Epithelial cell of proximal tubule (primary cell): ENCODE data around the gene ADGRG1. TPM values are rescaled to one million over a fixed set of nuclear protein-coding genes. Genes with fewer than 3 reads are reported as not detected.

Experiments
- DNase-seq: peaks from one replicate; pipeline ENCODE4 v3.0.0-alpha.2; 2011; ENCODE audit warnings: low read depth
- H3K4me3 ChIP-seq: 2 replicates; pipeline ENCODE4 v1.5.1; 2011; ENCODE audit warnings: low read depth, mild to moderate bottlenecking, low read length
- total RNA-seq: library from RNA; depleted of rRNA; stranded (reverse); fragments of >200 nt; gene quantifications from 2 replicates; pipeline ENCODE4 v1.2.3, GENCODE V29; 2015
- TF ChIP-seq, protein P1 (sequence below): conservative IDR thresholded peaks from 2 replicates; pipeline ENCODE4 v1.5.1; 2012; ENCODE audit warnings: low read depth, mild to moderate bottlenecking, low read length

Gene ADGRG1
- total RNA-seq, 1 donor from 2014 or later = 101 TPM

DNA sequence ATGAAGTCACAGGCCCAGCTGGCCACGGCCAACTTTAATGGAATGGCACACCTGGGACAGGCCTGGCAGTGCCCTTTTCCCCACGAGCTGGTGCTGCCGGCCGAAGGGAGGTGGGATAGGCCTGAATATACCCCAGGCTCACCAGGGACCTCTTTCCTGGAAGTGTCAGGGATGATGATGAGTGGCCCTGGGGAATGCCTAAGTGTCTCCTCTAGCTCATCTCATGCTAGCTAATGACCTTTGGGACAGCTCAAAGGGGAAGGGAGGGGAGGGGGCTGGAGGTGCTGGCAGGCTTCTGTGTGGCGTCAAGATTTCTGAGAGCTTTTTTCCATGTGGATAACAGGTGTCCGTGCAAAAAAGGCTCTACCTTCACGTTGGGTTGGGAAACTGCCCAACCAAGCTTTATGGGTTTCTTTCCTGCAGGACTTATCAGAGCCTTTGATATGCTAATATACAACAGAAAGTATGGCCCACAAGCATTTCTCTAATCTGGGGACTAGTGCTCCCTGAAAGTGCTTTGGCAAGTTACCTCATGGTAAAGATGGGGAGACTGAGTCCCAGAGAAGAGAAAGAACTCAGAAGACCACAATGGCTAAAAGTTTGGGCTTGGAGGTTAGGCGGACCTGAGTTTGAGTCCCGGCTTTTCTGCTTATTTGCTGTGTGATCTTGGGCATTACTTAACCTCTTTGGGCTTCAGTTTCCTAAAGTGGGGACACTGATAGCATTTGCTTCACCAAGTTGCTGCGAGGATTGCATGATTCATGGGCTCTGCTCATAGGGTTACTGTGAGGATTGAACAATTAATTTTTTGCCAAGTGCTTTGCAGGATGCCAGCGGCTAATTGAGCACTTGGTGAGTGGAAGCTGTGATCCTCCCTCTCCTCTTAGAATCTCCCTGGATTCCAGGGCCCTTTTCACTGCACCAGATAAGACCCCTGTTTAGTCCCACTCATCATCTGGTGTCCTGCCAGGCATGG lies 14.0 kb downstream of the ADGRG1 start:
- H3K4me3 ChIP-seq = no peak overlapping the region
- no peak for DNase-seq
- TF ChIP-seq, protein P1, sequence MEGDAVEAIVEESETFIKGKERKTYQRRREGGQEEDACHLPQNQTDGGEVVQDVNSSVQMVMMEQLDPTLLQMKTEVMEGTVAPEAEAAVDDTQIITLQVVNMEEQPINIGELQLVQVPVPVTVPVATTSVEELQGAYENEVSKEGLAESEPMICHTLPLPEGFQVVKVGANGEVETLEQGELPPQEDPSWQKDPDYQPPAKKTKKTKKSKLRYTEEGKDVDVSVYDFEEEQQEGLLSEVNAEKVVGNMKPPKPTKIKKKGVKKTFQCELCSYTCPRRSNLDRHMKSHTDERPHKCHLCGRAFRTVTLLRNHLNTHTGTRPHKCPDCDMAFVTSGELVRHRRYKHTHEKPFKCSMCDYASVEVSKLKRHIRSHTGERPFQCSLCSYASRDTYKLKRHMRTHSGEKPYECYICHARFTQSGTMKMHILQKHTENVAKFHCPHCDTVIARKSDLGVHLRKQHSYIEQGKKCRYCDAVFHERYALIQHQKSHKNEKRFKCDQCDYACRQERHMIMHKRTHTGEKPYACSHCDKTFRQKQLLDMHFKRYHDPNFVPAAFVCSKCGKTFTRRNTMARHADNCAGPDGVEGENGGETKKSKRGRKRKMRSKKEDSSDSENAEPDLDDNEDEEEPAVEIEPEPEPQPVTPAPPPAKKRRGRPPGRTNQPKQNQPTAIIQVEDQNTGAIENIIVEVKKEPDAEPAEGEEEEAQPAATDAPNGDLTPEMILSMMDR = no peak

DNA sequence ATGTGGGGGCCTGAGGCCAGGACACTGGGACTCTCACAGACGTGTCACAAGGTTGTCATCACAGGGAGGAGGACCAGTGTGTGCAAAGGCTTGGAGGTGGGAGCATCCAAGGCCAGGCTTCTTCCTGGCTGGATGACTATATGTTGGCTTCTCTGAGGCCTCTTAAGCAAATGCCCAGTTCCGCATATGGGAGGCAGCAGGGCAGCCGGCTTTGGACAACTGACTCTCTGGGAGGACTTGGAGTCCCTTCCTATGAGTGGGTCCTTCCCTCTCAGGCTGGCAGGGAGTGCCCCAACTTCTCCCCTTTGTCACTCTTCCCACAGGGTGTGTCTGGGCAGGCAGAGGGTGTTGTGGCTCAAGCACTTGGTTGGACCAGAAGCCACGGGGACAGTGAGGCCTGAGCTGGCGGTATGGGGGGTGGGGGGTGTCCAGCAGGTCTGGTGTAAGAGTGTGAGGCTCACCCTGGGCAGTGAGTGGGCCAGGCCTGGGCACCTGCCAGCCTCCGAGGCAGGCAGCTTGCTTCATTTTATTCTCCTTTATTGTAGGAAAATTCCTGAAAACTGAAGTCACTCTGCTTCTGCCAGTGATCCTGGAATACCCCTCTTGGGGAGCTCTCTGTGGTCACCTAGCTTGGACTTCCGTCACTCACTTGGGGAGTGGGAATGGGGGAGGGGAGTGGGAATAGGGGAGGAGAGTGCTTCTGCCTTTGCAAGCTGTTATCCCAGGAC lies 14.9 kb downstream of the ADGRG1 start:
- no peak overlapping the region for H3K4me3 ChIP-seq
- peak; percentile 83 for DNase-seq
- TF ChIP-seq, protein P1 = no peak

DNA sequence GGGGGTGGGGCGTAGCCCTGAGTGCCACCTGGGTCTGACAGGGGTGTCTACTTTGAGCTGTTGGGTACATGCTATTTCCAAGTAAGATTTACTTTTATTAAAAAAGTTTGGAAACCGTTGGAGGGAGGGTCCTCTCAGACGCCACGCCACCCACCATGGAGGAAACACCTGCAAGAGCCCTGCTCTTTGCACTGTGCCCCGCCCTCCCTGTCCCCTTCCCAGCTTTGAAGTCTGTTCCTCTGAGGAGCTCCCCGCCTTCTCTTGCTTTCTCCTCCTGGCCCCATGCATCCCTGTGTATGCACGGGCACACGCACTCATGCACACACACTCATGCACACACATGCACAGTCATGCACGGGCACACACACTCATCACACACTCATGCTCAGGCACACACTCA lies 15.5 kb downstream of the ADGRG1 start:
- DNase-seq = no peak
- TF ChIP-seq, protein P1 = no peak
- no peak overlapping the region for H3K4me3 ChIP-seq

DNA sequence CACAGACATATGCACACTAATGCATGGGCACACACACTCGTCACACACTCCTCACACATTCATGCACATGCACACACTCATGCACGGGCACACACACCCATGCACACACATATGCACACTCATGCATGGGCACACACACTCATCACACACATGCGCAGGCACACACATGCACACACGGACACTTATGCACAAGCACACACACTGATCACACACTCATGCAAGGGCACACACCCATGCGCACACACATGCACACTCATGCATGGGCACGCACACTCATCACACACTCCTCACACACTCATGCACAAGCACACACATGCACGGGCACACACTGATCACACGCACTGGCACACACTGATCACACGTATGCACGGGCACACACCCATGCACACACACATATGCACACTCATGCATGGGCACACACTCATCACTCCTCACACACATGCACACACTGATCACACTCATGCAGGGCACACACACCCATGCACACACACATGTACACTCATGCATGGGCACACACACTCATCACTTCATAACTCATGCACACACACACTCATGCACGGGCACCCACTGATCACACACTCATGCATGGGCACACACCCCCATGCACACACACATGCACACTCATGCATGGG lies 16.1 kb downstream of the ADGRG1 start:
- no peak overlapping the region for H3K4me3 ChIP-seq
- no peak for DNase-seq
- TF ChIP-seq, protein P1 = no peak

DNA sequence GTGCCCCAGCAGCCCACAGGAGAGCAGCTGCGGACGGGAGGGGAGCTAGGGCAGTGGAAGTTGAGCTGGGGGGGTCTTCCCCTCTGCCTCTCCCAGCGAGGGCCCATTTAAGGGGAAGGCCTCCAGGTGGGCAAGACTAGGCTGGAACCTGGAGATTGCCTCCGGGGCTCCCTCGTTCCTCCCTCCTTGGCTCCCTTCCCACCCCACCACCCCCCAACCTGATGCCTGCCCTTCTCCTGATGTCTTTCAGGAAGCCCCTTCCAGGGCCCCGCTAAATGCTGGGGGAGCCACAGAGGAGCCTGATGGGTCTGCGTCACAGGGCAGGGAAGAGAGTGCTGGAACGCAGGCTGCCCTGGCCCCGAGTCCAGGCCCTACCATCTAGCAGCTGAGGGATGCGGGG lies 16.7 kb downstream of the ADGRG1 start:
- DNase-seq = no peak
- TF ChIP-seq, protein P1 = no peak
- H3K4me3 ChIP-seq = no peak overlapping the region

DNA sequence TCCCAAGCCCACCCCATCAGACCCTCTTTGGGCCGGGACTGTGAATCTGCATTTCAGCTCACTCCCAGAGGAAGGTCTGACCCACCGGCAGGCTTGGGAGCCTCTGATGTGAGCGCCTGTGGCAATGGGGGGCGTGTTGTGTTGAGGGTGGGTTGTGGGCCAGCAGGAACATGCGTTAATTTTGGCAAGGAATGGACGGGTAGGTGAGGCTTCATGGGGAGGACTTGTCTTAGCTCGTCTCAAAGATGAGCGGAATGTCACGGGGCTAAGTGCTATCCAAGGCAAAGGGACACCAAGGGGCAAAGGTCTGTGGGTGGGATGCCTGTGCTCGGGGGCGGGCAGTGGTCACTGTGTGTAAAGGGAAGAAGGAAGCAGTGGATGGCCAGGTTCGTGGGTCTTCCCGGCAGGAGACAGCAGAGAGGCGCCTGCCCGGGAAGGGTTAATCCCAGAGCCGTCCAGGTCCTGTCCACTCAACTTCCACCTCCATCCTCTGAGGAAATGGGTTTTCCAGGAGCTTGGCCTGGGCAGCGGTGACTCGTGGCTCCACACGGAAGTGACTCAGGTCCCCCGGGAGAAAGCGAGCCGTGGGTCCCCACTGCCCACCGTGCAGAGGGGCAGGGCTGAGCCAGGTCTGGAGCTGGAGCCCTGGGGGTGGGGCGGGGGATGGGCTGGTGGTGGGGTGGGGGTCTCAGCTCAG lies 17.4 kb downstream of the ADGRG1 start:
- DNase-seq = no peak
- TF ChIP-seq, protein P1 = no peak
- no peak overlapping the region for H3K4me3 ChIP-seq
